Liver (tissue), 3 donors: ENCODE results near the gene JAG1.

ENCODE experiments used
- EGR1 ChIP-seq, 2 donors: IDR thresholded peaks; 2 replicates each; pipeline ENCODE4 v1.6.1; 2016 to 2018; ENCODE audit warnings: antibody characterized with exemption in 2 of 2, low read depth in 2 of 2
- FOXA1 ChIP-seq: IDR thresholded peaks from 2 replicates; pipeline ENCODE4 v1.6.1; 2016; ENCODE audit warnings: antibody characterized with exemption
- JUND ChIP-seq, 2 donors: IDR thresholded peaks; 2 replicates each; pipeline ENCODE4 v1.6.1; 2016; ENCODE audit warnings: antibody characterized with exemption in 2 of 2
- NR2F2 ChIP-seq: IDR thresholded peaks from 2 replicates; pipeline ENCODE4 v1.6.1; 2016; ENCODE audit warnings: antibody characterized with exemption
- RAD21 ChIP-seq, 2 donors: IDR thresholded peaks; 2 replicates each; pipeline ENCODE4 v1.6.1; 2016; ENCODE audit warnings: antibody characterized with exemption in 2 of 2, mild to moderate bottlenecking in 2 of 2
- TAF1 ChIP-seq: conservative IDR thresholded peaks from 2 replicates; pipeline ENCODE4 v1.6.1; 2016; ENCODE audit warnings: antibody characterized with exemption, mild to moderate bottlenecking
- YY1 ChIP-seq: IDR thresholded peaks from 2 replicates; pipeline ENCODE4 v1.6.1; 2016; ENCODE audit warnings: antibody characterized with exemption, mild to moderate bottlenecking
- TF ChIP-seq, protein P1 (sequence below): IDR thresholded peaks from 2 replicates; pipeline ENCODE4 v1.6.1; 2016; ENCODE audit warnings: antibody characterized with exemption, mild to moderate bottlenecking
- TF ChIP-seq, protein P2 (sequence below): IDR thresholded peaks from 2 replicates; pipeline ENCODE4 v1.6.1; 2016; ENCODE audit warnings: antibody characterized with exemption
- TF ChIP-seq, protein P3 (sequence below): fragments of 150-350 bp; IDR thresholded peaks from 2 replicates; pipeline ENCODE4 v1.5.1; 2017; ENCODE audit warnings: improper control_type of control experiment, low read depth, low read length; ENCODE audit not compliant: missing input control
- TF ChIP-seq, protein P4 (sequence below): IDR thresholded peaks from 2 replicates; pipeline ENCODE4 v1.6.1; 2016; ENCODE audit warnings: antibody characterized with exemption
- donor health status: healthy.
- donor health status: healthy.

DNA sequence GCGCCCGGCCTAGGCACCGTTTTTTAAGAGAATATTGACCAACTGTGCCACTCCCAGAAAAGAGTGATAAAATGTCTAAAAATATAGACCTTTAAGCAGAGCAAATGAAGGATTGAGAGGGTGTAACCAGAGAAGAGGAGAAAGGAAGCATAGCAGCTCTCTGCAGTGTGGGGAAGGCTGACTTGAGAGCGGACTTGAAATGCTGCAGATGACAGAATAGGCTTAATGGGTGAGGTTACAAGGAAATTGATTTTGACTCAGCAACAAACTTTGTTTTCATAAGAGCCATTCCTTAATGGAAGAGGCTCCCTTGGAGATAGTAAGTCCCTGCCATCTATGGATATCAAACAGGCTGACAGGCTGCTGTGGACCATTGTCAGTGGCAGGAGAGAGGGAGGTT lies 7.7 kb upstream of the JAG1 start:
- TF ChIP-seq, protein P1, sequence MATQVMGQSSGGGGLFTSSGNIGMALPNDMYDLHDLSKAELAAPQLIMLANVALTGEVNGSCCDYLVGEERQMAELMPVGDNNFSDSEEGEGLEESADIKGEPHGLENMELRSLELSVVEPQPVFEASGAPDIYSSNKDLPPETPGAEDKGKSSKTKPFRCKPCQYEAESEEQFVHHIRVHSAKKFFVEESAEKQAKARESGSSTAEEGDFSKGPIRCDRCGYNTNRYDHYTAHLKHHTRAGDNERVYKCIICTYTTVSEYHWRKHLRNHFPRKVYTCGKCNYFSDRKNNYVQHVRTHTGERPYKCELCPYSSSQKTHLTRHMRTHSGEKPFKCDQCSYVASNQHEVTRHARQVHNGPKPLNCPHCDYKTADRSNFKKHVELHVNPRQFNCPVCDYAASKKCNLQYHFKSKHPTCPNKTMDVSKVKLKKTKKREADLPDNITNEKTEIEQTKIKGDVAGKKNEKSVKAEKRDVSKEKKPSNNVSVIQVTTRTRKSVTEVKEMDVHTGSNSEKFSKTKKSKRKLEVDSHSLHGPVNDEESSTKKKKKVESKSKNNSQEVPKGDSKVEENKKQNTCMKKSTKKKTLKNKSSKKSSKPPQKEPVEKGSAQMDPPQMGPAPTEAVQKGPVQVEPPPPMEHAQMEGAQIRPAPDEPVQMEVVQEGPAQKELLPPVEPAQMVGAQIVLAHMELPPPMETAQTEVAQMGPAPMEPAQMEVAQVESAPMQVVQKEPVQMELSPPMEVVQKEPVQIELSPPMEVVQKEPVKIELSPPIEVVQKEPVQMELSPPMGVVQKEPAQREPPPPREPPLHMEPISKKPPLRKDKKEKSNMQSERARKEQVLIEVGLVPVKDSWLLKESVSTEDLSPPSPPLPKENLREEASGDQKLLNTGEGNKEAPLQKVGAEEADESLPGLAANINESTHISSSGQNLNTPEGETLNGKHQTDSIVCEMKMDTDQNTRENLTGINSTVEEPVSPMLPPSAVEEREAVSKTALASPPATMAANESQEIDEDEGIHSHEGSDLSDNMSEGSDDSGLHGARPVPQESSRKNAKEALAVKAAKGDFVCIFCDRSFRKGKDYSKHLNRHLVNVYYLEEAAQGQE: no peak
- TF ChIP-seq, protein P2, sequence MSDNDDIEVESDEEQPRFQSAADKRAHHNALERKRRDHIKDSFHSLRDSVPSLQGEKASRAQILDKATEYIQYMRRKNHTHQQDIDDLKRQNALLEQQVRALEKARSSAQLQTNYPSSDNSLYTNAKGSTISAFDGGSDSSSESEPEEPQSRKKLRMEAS: no peak
- TF ChIP-seq, protein P3, sequence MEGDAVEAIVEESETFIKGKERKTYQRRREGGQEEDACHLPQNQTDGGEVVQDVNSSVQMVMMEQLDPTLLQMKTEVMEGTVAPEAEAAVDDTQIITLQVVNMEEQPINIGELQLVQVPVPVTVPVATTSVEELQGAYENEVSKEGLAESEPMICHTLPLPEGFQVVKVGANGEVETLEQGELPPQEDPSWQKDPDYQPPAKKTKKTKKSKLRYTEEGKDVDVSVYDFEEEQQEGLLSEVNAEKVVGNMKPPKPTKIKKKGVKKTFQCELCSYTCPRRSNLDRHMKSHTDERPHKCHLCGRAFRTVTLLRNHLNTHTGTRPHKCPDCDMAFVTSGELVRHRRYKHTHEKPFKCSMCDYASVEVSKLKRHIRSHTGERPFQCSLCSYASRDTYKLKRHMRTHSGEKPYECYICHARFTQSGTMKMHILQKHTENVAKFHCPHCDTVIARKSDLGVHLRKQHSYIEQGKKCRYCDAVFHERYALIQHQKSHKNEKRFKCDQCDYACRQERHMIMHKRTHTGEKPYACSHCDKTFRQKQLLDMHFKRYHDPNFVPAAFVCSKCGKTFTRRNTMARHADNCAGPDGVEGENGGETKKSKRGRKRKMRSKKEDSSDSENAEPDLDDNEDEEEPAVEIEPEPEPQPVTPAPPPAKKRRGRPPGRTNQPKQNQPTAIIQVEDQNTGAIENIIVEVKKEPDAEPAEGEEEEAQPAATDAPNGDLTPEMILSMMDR: no peak
- TF ChIP-seq RAD21 (IDR thresholded peaks at IDR 0.05) (no peak), TAF1 (no peak), NR2F2 (no peak), JUND (IDR thresholded peaks at IDR 0.05) (no peak), YY1 (no peak), FOXA1 (no peak), EGR1 (IDR thresholded peaks at IDR 0.05; ENCODE audit: low read depth in 2 of 2) (no peak)
- TF ChIP-seq, protein P4, sequence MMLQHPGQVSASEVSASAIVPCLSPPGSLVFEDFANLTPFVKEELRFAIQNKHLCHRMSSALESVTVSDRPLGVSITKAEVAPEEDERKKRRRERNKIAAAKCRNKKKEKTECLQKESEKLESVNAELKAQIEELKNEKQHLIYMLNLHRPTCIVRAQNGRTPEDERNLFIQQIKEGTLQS: no peak
